Spinal cord (tissue), 10 donors: ENCODE results near the gene LPIN1. TPM values are rescaled to one million over a fixed set of nuclear protein-coding genes. Genes with fewer than 3 reads are reported as not detected.
A peak's percentile ranks its signal among the peaks of the same experiment; 100 is the strongest.

Experiments
- DNase-seq, 6 donors: peaks; one replicate each; pipeline versions ENCODE4 v3.0.0 to v3.0.0-alpha.2; 2013 to 2015; ENCODE audit warnings: low spot score in 6 of 6, low read depth in 4 of 6
- H3K27ac ChIP-seq: one replicate; pipeline ENCODE4 v1.5.1; 2013; ENCODE audit warnings: low read depth, low read length, control low read depth
- H3K27me3 ChIP-seq: one replicate; pipeline ENCODE4 v1.6.1; 2013; ENCODE audit warnings: low read length; ENCODE audit not compliant: control insufficient read depth, insufficient read depth
- H3K36me3 ChIP-seq: one replicate; pipeline ENCODE4 v1.6.1; 2013; ENCODE audit warnings: low read length; ENCODE audit not compliant: control insufficient read depth, insufficient read depth
- H3K4me1 ChIP-seq: one replicate; pipeline ENCODE4 v1.6.1; 2013; ENCODE audit warnings: low read length; ENCODE audit not compliant: control insufficient read depth, insufficient read depth
- H3K4me3 ChIP-seq: one replicate; pipeline ENCODE4 v1.5.1; 2013; ENCODE audit warnings: low read depth, low read length, control low read depth
- H3K9me3 ChIP-seq: one replicate; pipeline ENCODE4 v1.6.1; 2013; ENCODE audit warnings: low read length; ENCODE audit not compliant: control insufficient read depth, insufficient read depth
- WGBS: methylation state at CpG from one replicate; pipeline ENCODE4 v1.1.5; 2013; ENCODE audit warnings: missing lambda C conversion rate; ENCODE audit not compliant: insufficient coverage; 5-methylcytosine and 5-hydroxymethylcytosine counted together
- polyA plus RNA-seq, 2 donors: library from polyadenylated mRNA; unstranded; fragments of 120-200 nt; gene quantifications; one replicate each; pipeline ENCODE4 v1.2.1, GENCODE V29; 2013; ENCODE audit not compliant: insufficient read length in 2 of 2
- total RNA-seq, 2 donors: library from RNA; depleted of rRNA in 1 of 2; stranded (reverse); fragments of 120-200 nt in 1 of 2; fragments of >200 nt in 1 of 2; gene quantifications; one replicate each; pipeline versions ENCODE4 v1.2.3 to v1.2.4, GENCODE V29; 2013 to 2014
- donor health status: healthy.

LPIN1 gene
- total and polyA plus RNA-seq, 4 donors, result 32.9 to 40.8 (median 34.4) TPM

- 86% methylated on average over 16 of the region's 16 CpGs for WGBS
- H3K27me3 ChIP-seq, result no peaks in the 10 kb centered on the region
- H3K9me3 ChIP-seq, result no peaks in the 10 kb centered on the region
- DNase-seq, result no peak
- peaks cover 34% of the 10 kb centered on the region for H3K4me1 ChIP-seq
- H3K36me3 ChIP-seq, result no peaks in the 10 kb centered on the region
- H3K4me3 ChIP-seq, result no peak overlapping the region
- H3K27ac ChIP-seq, result no peak overlapping the region
These were observed 3.6 kb upstream of the LPIN1 start for GRCh38 chr2:11742702-11743357.

- H3K27ac ChIP-seq, result no peak overlapping the region
- no peaks in the 10 kb centered on the region for H3K27me3 ChIP-seq
- no peaks in the 10 kb centered on the region for H3K9me3 ChIP-seq
- H3K4me1 ChIP-seq, result peaks cover 39% of the 10 kb centered on the region
- H3K36me3 ChIP-seq, result no peaks in the 10 kb centered on the region
- no peak overlapping the region for H3K4me3 ChIP-seq
- DNase-seq, result no peak
- WGBS, result 76% methylated on average over 7 of the region's 7 CpGs
These were observed 3.1 kb upstream of the LPIN1 start for GRCh38 chr2:11743366-11743765.

- Histone ChIP-seq H3K27ac (peak overlapping the region; percentile 43), H3K36me3 (no peaks in the 10 kb centered on the region), H3K27me3 (no peaks in the 10 kb centered on the region), H3K4me1 (peaks cover 45% of the 10 kb centered on the region), H3K4me3 (no peak overlapping the region), H3K9me3 (no peaks in the 10 kb centered on the region)
- DNase-seq, result peak in 5 of 6 donors; percentile 38 to 93 (median 64)
- 20% methylated on average over 3 of the region's 10 CpGs for WGBS
These were observed 2.4 kb upstream of the LPIN1 start for GRCh38 chr2:11743846-11744553.

- Histone ChIP-seq H3K4me3 (no peak overlapping the region), H3K27me3 (no peaks in the 10 kb centered on the region), H3K36me3 (no peaks in the 10 kb centered on the region), H3K27ac (peak overlapping the region; percentile 42), H3K4me1 (peaks cover 53% of the 10 kb centered on the region), H3K9me3 (no peaks in the 10 kb centered on the region)
- WGBS, result 66% methylated on average over 13 of the region's 14 CpGs
- DNase-seq, result peak in 2 of 6 donors; percentile 38 to 53
These were observed 1.6 kb upstream of the LPIN1 start for GRCh38 chr2:11744631-11745394.

GRCh38 chr2:11745613-11746375 is 638 bp upstream of the LPIN1 start:
- DNase-seq, result no peak
- Histone ChIP-seq H3K27me3 (no peaks in the 10 kb centered on the region), H3K27ac (peak overlapping the region; percentile 67), H3K4me1 (peaks cover 57% of the 10 kb centered on the region), H3K36me3 (no peaks in the 10 kb centered on the region), H3K9me3 (no peaks in the 10 kb centered on the region), H3K4me3 (peak overlapping the region; percentile 48)
- 38% methylated on average over 25 of the region's 27 CpGs for WGBS

GRCh38 chr2:11746807-11747459 is 501 bp downstream of the LPIN1 start:
- H3K4me1 ChIP-seq, result peaks cover 57% of the 10 kb centered on the region
- peak overlapping the region; percentile 55 for H3K4me3 ChIP-seq
- WGBS, result 1% methylated on average over 41 of the region's 42 CpGs
- peak in 1 of 6 donors; percentile 64 for DNase-seq
- no peaks in the 10 kb centered on the region for H3K36me3 ChIP-seq
- peak overlapping the region; percentile 64 for H3K27ac ChIP-seq
- H3K27me3 ChIP-seq, result no peaks in the 10 kb centered on the region
- no peaks in the 10 kb centered on the region for H3K9me3 ChIP-seq

- no peaks in the 10 kb centered on the region for H3K27me3 ChIP-seq
- 52% methylated on average over 17 of the region's 19 CpGs for WGBS
- H3K4me3 ChIP-seq, result peak overlapping the region; percentile 55
- H3K9me3 ChIP-seq, result no peaks in the 10 kb centered on the region
- no peaks in the 10 kb centered on the region for H3K36me3 ChIP-seq
- no peak for DNase-seq
- H3K27ac ChIP-seq, result no peak overlapping the region
- H3K4me1 ChIP-seq, result peaks cover 62% of the 10 kb centered on the region
These were observed 1.8 kb downstream of the LPIN1 start for GRCh38 chr2:11748018-11748860.

GRCh38 chr2:11748861-11749645 is 2.6 kb downstream of the LPIN1 start:
- 86% methylated on average over 12 of the region's 13 CpGs for WGBS
- Histone ChIP-seq H3K36me3 (no peaks in the 10 kb centered on the region), H3K27ac (no peak overlapping the region), H3K9me3 (no peaks in the 10 kb centered on the region), H3K27me3 (no peaks in the 10 kb centered on the region), H3K4me1 (peaks cover 59% of the 10 kb centered on the region), H3K4me3 (no peak overlapping the region)
- no peak for DNase-seq
